ENCODE data around the gene TMEM132A. TPM values are rescaled to one million over a fixed set of nuclear protein-coding genes. Genes with fewer than 3 reads are reported as not detected.

TMEM132A gene
- total RNA-seq, 1 donor from 2014 or later, result 6.1 TPM

- Histone ChIP-seq H3K36me3 (peaks cover 0 to 33% of the 10 kb centered on the region in 2 donors), H3K27me3 (no peaks in the 10 kb centered on the region), H3K9me3 (no peaks in the 10 kb centered on the region), H3K4me1 (peaks cover 49% of the 10 kb centered on the region), H3K4me3 (no peak overlapping the region), H3K27ac (no peak overlapping the region)
- intact Hi-C loops (cut with DNase I), result no loop called here
- TF ChIP-seq POLR2AphosphoS5 (IDR thresholded peaks at IDR 0.05; ENCODE audit: insufficient read depth in 1 of 2, low read depth in 1 of 2) (no peak), POLR2A (IDR thresholded peaks at IDR 0.05) (no peak)
- TF ChIP-seq, protein P1, sequence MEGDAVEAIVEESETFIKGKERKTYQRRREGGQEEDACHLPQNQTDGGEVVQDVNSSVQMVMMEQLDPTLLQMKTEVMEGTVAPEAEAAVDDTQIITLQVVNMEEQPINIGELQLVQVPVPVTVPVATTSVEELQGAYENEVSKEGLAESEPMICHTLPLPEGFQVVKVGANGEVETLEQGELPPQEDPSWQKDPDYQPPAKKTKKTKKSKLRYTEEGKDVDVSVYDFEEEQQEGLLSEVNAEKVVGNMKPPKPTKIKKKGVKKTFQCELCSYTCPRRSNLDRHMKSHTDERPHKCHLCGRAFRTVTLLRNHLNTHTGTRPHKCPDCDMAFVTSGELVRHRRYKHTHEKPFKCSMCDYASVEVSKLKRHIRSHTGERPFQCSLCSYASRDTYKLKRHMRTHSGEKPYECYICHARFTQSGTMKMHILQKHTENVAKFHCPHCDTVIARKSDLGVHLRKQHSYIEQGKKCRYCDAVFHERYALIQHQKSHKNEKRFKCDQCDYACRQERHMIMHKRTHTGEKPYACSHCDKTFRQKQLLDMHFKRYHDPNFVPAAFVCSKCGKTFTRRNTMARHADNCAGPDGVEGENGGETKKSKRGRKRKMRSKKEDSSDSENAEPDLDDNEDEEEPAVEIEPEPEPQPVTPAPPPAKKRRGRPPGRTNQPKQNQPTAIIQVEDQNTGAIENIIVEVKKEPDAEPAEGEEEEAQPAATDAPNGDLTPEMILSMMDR (IDR thresholded peaks at IDR 0.05), result no peak
- DNase-seq (ENCODE audit: extremely low spot score in 2 of 2), result no peak
Measured at GRCh38 chr11:60921777-60922335, 2.4 kb upstream of the TMEM132A start.

DNA sequence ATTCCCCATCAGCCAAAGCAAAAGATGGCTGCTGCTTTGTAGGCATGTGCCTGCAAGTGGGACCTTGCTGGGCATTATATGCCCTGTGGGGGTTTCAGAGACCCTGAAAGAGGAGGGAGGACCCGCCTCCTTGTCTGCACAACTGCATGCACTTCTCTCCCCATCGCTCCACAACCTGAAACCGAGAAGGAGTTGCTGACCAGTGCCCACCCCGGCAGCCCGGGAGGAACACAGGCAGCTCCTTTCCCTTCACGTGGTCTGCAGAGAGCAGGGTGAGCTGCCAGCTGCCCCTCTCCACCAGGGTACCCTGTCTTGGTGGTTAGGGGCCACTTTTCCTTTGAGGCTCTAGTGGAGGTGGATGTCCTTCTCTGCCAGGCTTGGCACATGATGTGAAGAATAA, 1.4 kb upstream of the TMEM132A start:
- Histone ChIP-seq H3K36me3 (peaks cover 0 to 33% of the 10 kb centered on the region in 2 donors), H3K4me1 (peaks cover 44% of the 10 kb centered on the region), H3K4me3 (no peak overlapping the region), H3K9me3 (no peaks in the 10 kb centered on the region), H3K27ac (no peak overlapping the region), H3K27me3 (no peaks in the 10 kb centered on the region)
- TF ChIP-seq POLR2AphosphoS5 (IDR thresholded peaks at IDR 0.05; ENCODE audit: insufficient read depth in 1 of 2, low read depth in 1 of 2), result no peak
- TF ChIP-seq POLR2A (IDR thresholded peaks at IDR 0.05), result no peak
- TF ChIP-seq, protein P1 (IDR thresholded peaks at IDR 0.05), result no peak
- intact Hi-C loops (cut with DNase I), result no loop called here
- DNase-seq (ENCODE audit: extremely low spot score in 2 of 2), result no peak

DNA sequence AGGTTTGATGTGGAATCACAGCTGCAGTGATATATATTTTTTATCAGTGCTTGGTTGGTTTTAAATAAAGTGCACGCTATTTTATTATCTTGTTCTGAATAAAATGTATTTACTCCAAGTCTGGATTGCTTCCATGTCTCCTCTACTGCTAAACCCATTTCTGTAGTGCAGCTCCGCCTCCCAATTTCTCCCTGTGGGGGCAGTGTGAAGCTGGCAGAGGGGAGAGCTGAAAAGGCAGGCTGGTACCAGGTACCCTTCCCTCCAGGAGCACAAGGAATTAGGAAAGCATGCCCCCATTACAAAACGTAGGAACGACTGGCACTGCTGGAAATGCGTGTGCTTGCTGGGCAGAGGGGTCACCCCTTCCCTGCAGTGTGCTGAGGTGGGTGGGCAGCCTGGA, 934 bp upstream of the TMEM132A start:
- intact Hi-C loops (cut with DNase I), result no loop called here
- Histone ChIP-seq H3K27ac (no peak overlapping the region), H3K4me3 (no peak overlapping the region)

GRCh38 chr11:60923800-60924109, 505 bp upstream of the TMEM132A start:
- peaks cover 35% of the 10 kb centered on the region for H3K4me1 ChIP-seq
- intact Hi-C loops (cut with DNase I), result no loop called here
- no peak overlapping the region for H3K27ac ChIP-seq
- peaks cover 0 to 33% of the 10 kb centered on the region in 2 donors for H3K36me3 ChIP-seq
- peak overlapping the region; percentile 60 to 70 for H3K4me3 ChIP-seq
- no peak for TF ChIP-seq POLR2AphosphoS5 (IDR thresholded peaks at IDR 0.05; ENCODE audit: insufficient read depth in 1 of 2, low read depth in 1 of 2)
- TF ChIP-seq, protein P1 (IDR thresholded peaks at IDR 0.05), result no peak
- TF ChIP-seq POLR2A (IDR thresholded peaks at IDR 0.05), result no peak
- H3K27me3 ChIP-seq, result no peaks in the 10 kb centered on the region
- DNase-seq (ENCODE audit: extremely low spot score in 2 of 2), result no peak
- H3K9me3 ChIP-seq, result no peaks in the 10 kb centered on the region

More for the DNA sequence above, 934 bp upstream of the TMEM132A start:
- Histone ChIP-seq H3K9me3 (no peaks in the 10 kb centered on the region), H3K27me3 (no peaks in the 10 kb centered on the region), H3K4me1 (peaks cover 40% of the 10 kb centered on the region), H3K36me3 (peaks cover 0 to 33% of the 10 kb centered on the region in 2 donors)
- DNase-seq (ENCODE audit: extremely low spot score in 2 of 2), result no peak
- TF ChIP-seq, protein P1 (IDR thresholded peaks at IDR 0.05), result no peak

DNA sequence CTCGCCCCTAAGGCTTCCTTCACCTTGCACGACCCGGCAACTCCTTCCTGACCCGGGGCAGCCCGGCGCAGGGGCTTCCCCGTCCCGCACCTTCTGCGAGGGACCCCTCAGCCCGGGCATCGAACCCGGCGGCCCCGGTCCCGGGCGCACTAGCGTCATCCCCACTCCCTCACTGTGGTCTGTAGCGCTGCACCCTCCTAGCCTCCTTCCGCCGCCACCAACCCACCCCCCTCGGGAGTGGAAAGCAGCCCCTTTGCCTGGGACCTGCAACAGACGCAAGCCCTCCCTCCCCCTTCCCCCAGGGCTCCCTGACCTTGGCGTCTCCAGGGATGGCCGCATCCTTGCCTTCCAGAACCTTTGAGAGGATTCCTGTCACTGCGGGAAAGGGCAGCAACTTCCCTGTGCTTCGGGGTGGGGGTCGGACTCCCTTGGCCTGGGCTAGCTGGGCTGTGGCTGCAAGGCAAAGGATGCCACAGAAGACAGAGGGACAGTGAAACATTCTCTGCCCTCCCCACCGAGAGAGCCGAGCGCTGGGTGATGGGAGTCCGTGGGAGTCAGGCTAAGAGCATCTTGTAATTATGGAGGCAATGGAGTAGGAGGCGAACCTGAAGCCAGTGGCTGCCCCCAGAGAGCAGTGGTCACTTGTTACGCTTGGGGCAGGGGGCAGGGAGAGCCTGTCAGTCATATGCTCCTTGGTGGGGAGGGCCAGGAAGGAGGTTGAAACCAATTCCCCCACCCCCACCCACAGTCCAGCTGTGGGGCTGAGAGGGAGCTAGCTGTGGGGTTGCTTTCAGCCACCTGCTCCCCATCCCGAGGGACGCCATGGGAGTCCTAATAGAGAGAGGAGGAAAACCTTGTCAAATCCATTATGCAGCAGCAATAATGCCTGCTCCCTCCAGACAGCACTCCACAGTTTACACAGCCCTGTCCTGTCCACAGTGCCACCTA, 920 bp downstream of the TMEM132A start:
- H3K36me3 ChIP-seq, result peaks cover 0 to 28% of the 10 kb centered on the region in 2 donors
- H3K27me3 ChIP-seq, result no peaks in the 10 kb centered on the region
- H3K4me3 ChIP-seq, result peak overlapping the region; percentile 60 to 70
- intact Hi-C loops (cut with DNase I), result no loop called here
- DNase-seq (ENCODE audit: extremely low spot score in 2 of 2), result no peak
- peak overlapping the region; percentile 35 for H3K27ac ChIP-seq
- no peak for TF ChIP-seq POLR2A (IDR thresholded peaks at IDR 0.05)
- TF ChIP-seq, protein P1 (IDR thresholded peaks at IDR 0.05), result no peak
- no peak for TF ChIP-seq POLR2AphosphoS5 (IDR thresholded peaks at IDR 0.05; ENCODE audit: insufficient read depth in 1 of 2, low read depth in 1 of 2)
- no peaks in the 10 kb centered on the region for H3K9me3 ChIP-seq
- H3K4me1 ChIP-seq, result peaks cover 25% of the 10 kb centered on the region

Measured in vagina (tissue), 2 donors.